Sigmoid colon (tissue), 7 donors: Measurements from ENCODE around the gene LY86. TPM values are rescaled to one million over a fixed set of nuclear protein-coding genes. Genes with fewer than 3 reads are reported as not detected.

Experiments used
- DNase-seq: peaks from one replicate; pipeline ENCODE4 v3.0.0-alpha.2; 2019
- H3K27ac ChIP-seq, 4 donors: fragments of 200-600 bp; sonication (generic); one replicate each; pipeline ENCODE4 v1.5.1; 2016 to 2019; ENCODE audit warnings: mild to moderate bottlenecking in 1 of 4
- H3K27me3 ChIP-seq, 3 donors: fragments of 200-600 bp; sonication (generic); one replicate each; pipeline ENCODE4 v1.5.1; 2019; ENCODE audit warnings: mild to moderate bottlenecking in 1 of 3
- H3K36me3 ChIP-seq, 4 donors: fragments of 200-600 bp; sonication (generic); one replicate each; pipeline ENCODE4 v1.5.1; 2016 to 2019
- H3K4me1 ChIP-seq, 4 donors: fragments of 200-600 bp; sonication (generic); one replicate each; pipeline ENCODE4 v1.5.1; 2017 to 2019
- H3K4me3 ChIP-seq, 4 donors: fragments of 200-600 bp; sonication (generic); one replicate each; pipeline ENCODE4 v1.5.1; 2017 to 2019; ENCODE audit warnings: mild to moderate bottlenecking in 2 of 4, moderate library complexity in 1 of 4
- H3K9me3 ChIP-seq, 4 donors: fragments of 200-600 bp in 3 of 4; sonication (generic) in 3 of 4; one replicate each; pipeline versions ENCODE4 v1.5.1 to v1.6.1; 2013 to 2019
- EP300 ChIP-seq, 4 donors: sonication (generic); formaldehyde crosslinking; IDR thresholded peaks; one replicate each; pipeline ENCODE4 v1.6.1; 2017; ENCODE audit warnings: antibody characterized with exemption in 4 of 4
- POLR2A ChIP-seq, 2 donors: fragments of 450-650 bp; IDR thresholded peaks; one replicate each; pipeline ENCODE4 v1.6.1; 2016; ENCODE audit warnings: antibody characterized with exemption in 2 of 2, mild to moderate bottlenecking in 2 of 2, moderate library complexity in 2 of 2
- POLR2AphosphoS5 ChIP-seq, 4 donors: sonication (generic); formaldehyde crosslinking; IDR thresholded peaks; one replicate each; pipeline ENCODE4 v1.6.1; 2017; ENCODE audit warnings: antibody characterized with exemption in 4 of 4
- WGBS, 2 donors: extraction: QIAGEN DNeasy Blood & Tissue Kit; methylation state at CpG; one replicate each; pipeline ENCODE4 v1.1.7; 2013; 5-methylcytosine and 5-hydroxymethylcytosine counted together
- intact Hi-C: fragments of 100-400 bp; cut with DNase I; formaldehyde crosslinking; loops from one replicate; pipeline ENCODE4 v1.15.1; 2023
- polyA plus RNA-seq, 3 donors: library from polyadenylated mRNA; stranded (reverse); fragments of 200-250 nt; gene quantifications; one replicate each; pipeline ENCODE4 v1.2.3, GENCODE V29; 2013
- total RNA-seq, 4 donors: library from RNA; depleted of rRNA; stranded (reverse); fragments of >200 nt; gene quantifications; one replicate each; pipeline ENCODE4 v1.1.0, GENCODE V29; 2016
- TF ChIP-seq, protein P1 (sequence below), 4 experiments: fragments of 450-650 bp in 3 of 4; fragments of 200-600 bp in 1 of 4; IDR thresholded peaks; one replicate each; pipeline ENCODE4 v1.5.1; 2016 to 2019; ENCODE audit warnings: antibody characterized with exemption in 4 of 4, mild to moderate bottlenecking in 3 of 4, moderate library complexity in 2 of 4
- donor health status: healthy with polysubstance abuse.
- donor health status: Bipolar disorder and iron deficiency.
- donor health status: healthy.

LY86 gene
- total RNA-seq = 1 to 10 TPM; 1.1 to 5.9 (median 3.3) TPM
- polyA plus RNA-seq = 10 to 100 TPM in 1 of 3 donors, 1 to 10 TPM in 2; 6.6 to 15.7 (median 9.7) TPM

DNA sequence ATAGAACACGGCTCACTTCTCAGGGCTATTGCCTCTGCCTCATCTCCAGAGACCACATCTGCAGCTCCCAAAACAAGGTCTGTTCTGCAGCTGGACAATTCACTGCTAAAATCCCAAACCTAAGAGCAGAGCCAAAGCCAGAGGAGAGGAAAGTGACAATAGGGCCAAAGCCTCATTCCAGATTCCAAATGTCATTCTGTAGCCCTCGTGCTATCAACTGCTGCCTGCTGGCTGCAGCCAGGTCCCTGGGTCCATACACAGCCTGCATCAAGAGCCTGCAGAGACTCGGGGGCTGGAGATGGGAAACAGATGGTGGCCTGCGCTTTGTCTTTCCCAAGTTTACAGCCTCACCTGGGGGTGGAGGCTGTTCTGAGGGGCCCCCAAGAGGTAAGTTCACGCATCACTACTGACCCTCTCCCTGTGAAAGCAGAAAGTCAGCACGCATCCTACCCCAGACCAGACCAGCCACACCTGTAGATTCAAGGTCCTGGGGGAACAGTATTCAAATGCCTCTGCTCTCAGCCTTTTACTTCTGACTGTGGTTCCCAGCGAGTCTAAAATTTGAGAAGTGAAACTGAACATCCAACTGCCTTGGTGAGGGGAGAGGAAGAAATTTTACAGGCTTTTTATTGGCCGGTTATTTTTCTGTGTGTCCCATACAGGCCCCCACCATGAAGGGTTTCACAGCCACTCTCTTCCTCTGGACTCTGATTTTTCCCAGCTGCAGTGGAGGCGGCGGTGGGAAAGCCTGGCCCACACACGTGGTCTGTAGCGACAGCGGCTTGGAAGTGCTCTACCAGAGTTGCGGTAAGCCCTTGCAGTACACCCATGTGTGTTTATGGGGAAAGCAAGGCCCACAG lies at the start of gene LY86:
Gene LY86, plus strand, starts transcription at position 657 of the 860 bp plus-strand sequence. Its CDS starts 15 bp downstream, at position 672.
- no peaks in the 10 kb centered on the region for H3K27me3 ChIP-seq
- WGBS, 2 donors = 38 to 71% methylated on average over 14 of the region's 14 CpGs
- peak within 1 kb of the TSS in 2 of 4 donors; percentile 44 to 55 for H3K27ac ChIP-seq
- TF ChIP-seq, protein P1, sequence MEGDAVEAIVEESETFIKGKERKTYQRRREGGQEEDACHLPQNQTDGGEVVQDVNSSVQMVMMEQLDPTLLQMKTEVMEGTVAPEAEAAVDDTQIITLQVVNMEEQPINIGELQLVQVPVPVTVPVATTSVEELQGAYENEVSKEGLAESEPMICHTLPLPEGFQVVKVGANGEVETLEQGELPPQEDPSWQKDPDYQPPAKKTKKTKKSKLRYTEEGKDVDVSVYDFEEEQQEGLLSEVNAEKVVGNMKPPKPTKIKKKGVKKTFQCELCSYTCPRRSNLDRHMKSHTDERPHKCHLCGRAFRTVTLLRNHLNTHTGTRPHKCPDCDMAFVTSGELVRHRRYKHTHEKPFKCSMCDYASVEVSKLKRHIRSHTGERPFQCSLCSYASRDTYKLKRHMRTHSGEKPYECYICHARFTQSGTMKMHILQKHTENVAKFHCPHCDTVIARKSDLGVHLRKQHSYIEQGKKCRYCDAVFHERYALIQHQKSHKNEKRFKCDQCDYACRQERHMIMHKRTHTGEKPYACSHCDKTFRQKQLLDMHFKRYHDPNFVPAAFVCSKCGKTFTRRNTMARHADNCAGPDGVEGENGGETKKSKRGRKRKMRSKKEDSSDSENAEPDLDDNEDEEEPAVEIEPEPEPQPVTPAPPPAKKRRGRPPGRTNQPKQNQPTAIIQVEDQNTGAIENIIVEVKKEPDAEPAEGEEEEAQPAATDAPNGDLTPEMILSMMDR (IDR thresholded peaks at IDR 0.05) = no peak
- TF ChIP-seq EP300 (IDR thresholded peaks at IDR 0.05) = no peak
- no peak for TF ChIP-seq POLR2AphosphoS5 (IDR thresholded peaks at IDR 0.05)
- TF ChIP-seq POLR2A (IDR thresholded peaks at IDR 0.05) = no peak
- H3K4me1 ChIP-seq = peaks cover 0 to 20% (median 13%) of the 10 kb centered on the region in 4 donors
- no peak for DNase-seq
- intact Hi-C loops = no loop called here
- H3K36me3 ChIP-seq = no peaks in the 10 kb centered on the region
- H3K9me3 ChIP-seq = no peaks in the 10 kb centered on the region
- peak within 1 kb of the TSS in 2 of 4 donors; percentile 9 to 17 for H3K4me3 ChIP-seq

DNA sequence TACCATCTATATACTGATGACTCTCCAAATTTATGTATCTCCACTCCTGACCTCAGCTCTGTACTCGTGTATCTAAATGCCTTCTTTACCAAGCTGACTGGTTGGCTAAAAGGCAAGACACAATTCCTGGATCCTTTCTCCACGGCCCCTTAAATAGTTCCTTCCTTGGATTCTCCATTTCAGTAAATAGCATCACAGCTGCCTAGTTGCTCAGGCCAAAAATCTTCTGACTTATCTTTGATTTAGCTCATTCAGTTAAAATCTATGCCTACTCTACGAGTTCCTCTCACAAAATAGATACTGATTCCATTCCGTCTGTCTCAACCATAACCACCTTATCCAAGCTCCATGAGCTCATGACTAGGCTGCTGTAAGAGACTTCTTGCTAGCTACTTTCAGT lies 49.5 kb upstream of the LY86 start:
- Histone ChIP-seq H3K27ac (no peak overlapping the region), H3K36me3 (no peaks in the 10 kb centered on the region), H3K4me1 (no peaks in the 10 kb centered on the region), H3K27me3 (peaks cover 0 to 12% (median 0%) of the 10 kb centered on the region in 3 donors), H3K4me3 (no peak overlapping the region), H3K9me3 (peaks cover 0 to 3% (median 0%) of the 10 kb centered on the region in 4 donors)
- DNase-seq = no peak
- intact Hi-C loops = no loop called here
- WGBS, 2 donors = 57 to 71% methylated on average over 4 of the region's 4 CpGs
- TF ChIP-seq EP300 (IDR thresholded peaks at IDR 0.05) (no peak), POLR2A (IDR thresholded peaks at IDR 0.05) (no peak), POLR2AphosphoS5 (IDR thresholded peaks at IDR 0.05) (no peak)
- TF ChIP-seq, protein P1 (IDR thresholded peaks at IDR 0.05) = no peak

DNA sequence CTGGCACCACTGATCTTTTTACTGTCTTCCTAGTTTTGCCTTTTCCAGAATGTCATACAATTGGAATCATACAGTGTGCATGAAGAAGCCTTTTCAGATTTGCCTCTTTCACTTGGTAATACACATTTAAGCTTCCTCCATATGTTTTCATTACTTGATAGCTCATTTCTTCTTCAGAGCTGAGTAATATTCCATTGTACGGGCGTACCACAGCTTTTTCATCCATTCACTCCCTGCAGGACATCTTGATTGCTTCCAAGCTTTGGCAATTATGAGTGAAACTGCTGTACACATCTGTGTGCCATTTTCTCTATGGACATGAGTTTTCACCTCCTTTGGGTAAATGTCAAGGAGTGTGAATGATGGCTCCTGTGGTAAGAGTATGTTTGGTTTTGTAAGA lies 46.2 kb upstream of the LY86 start:
- Histone ChIP-seq H3K36me3 (no peaks in the 10 kb centered on the region), H3K27me3 (peaks cover 0 to 40% (median 12%) of the 10 kb centered on the region in 3 donors), H3K4me1 (peaks cover 0 to 14% (median 13%) of the 10 kb centered on the region in 4 donors), H3K27ac (peak overlapping the region in 1 of 4 donors; percentile 13), H3K9me3 (peaks cover 0 to 3% (median 0%) of the 10 kb centered on the region in 4 donors), H3K4me3 (no peak overlapping the region)
- WGBS, 2 donors = 98 to 99% methylated on average over 2 of the region's 2 CpGs
- DNase-seq = no peak
- intact Hi-C loops = loop anchor here (10.0 kb wide), 1 partner anchor 488 kb away; no protein-coding TSS in a partner anchor
- TF ChIP-seq POLR2AphosphoS5 (IDR thresholded peaks at IDR 0.05) = no peak
- no peak for TF ChIP-seq EP300 (IDR thresholded peaks at IDR 0.05)
- no peak for TF ChIP-seq POLR2A (IDR thresholded peaks at IDR 0.05)
- TF ChIP-seq, protein P1 (IDR thresholded peaks at IDR 0.05) = no peak

DNA sequence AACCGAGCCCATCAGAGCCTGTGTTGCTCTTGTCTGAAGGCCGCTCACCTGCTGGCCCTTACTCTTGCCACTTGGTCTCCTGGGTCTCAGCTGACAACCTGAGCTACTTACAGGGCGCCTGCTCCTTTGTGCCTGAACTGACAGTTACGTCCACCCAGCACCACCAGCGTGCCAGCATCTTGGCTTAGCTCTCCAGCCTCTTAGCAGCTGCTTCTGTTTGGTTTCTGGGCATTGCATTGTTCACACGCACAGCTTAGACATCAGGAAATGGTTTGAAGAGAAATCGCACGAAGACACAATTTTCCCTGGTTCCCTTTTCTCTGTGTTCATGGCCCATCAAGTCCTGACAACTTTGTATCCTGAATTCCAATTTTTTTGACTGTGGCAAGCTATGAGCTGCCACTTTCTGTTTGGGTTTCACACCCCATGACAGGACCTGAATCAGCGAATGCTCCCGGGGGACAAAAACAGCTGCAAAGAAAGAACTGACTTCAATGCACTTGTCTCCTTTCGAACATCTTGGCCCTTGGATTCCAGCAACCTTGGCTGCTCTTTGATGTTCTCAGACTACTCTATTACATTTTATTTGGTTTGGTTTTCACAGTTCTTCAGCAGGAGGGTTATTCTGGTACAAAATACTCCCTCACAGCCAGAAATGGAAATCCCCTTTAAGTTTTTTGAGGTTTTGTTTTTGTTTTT lies 45.2 kb upstream of the LY86 start:
- no peak for DNase-seq
- H3K4me1 ChIP-seq = peaks cover 0 to 14% (median 13%) of the 10 kb centered on the region in 4 donors
- H3K4me3 ChIP-seq = no peak overlapping the region
- TF ChIP-seq, protein P1 (IDR thresholded peaks at IDR 0.05) = no peak
- TF ChIP-seq POLR2AphosphoS5 (IDR thresholded peaks at IDR 0.05) = no peak
- no peak for TF ChIP-seq EP300 (IDR thresholded peaks at IDR 0.05)
- no peak for TF ChIP-seq POLR2A (IDR thresholded peaks at IDR 0.05)
- peaks cover 0 to 40% (median 12%) of the 10 kb centered on the region in 3 donors for H3K27me3 ChIP-seq
- intact Hi-C loops = loop anchor here (10.0 kb wide), 1 partner anchor 489 kb away; no protein-coding TSS in a partner anchor
- no peaks in the 10 kb centered on the region for H3K36me3 ChIP-seq
- 79 to 82% methylated on average over 11 of the region's 11 CpGs for WGBS, 2 donors
- H3K27ac ChIP-seq = peak overlapping the region in 2 of 4 donors; percentile 13 to 25
- peaks cover 0 to 3% (median 0%) of the 10 kb centered on the region in 4 donors for H3K9me3 ChIP-seq
